ENCODE results near the gene COL25A1. TPM values are rescaled to one million over a fixed set of nuclear protein-coding genes. Genes with fewer than 3 reads are reported as not detected.

COL25A1 gene
- total RNA-seq, 1 experiment from 2014 or later, result not detected

- no peaks in the 10 kb centered on the region for H3K4me1 ChIP-seq (ENCODE audit: control insufficient read depth in 1 of 2, insufficient read depth in 2 of 2, low read length in 2 of 2)
- no peak overlapping the region for H2AFZ ChIP-seq (ENCODE audit: low read depth, low read length, poor library complexity, severe bottlenecking)
- H3K9me2 ChIP-seq (ENCODE audit: insufficient read depth), result no peaks in the 10 kb centered on the region
- no peaks in the 10 kb centered on the region for H3K36me3 ChIP-seq (ENCODE audit: control insufficient read depth in 1 of 2, insufficient read depth in 2 of 2, low read length in 2 of 2)
- no peak overlapping the region for H3K27ac ChIP-seq (ENCODE audit: low read depth, low read length)
- no peak for ATAC-seq
- no peak overlapping the region for H3K4me3 ChIP-seq (replicated peaks in 1 of 2; ENCODE audit: low read depth in 1 of 2, low read length in 2 of 2)
- no peaks in the 10 kb centered on the region for H4K20me1 ChIP-seq (ENCODE audit: insufficient read depth)
- TF ChIP-seq EGR1 (IDR thresholded peaks at IDR 0.05; ENCODE audit: low read depth), result no peak
- TF ChIP-seq YY1 (IDR thresholded peaks at IDR 0.05; ENCODE audit: extremely low read depth, insufficient replicate concordance, low read depth, low read length), result no peak
- TF ChIP-seq RAD21 (IDR thresholded peaks at IDR 0.05; ENCODE audit: low read depth), result no peak
- no peak for TF ChIP-seq SIN3A (IDR thresholded peaks at IDR 0.05; ENCODE audit: low read depth)
- no peak for TF ChIP-seq ATF3 (IDR thresholded peaks at IDR 0.05)
- TF ChIP-seq ZFX (IDR thresholded peaks at IDR 0.05), result no peak
- TF ChIP-seq CBX3 (IDR thresholded peaks at IDR 0.05; ENCODE audit: low read depth), result no peak
- no peak for TF ChIP-seq ZBTB33 (IDR thresholded peaks at IDR 0.05; ENCODE audit: extremely low read depth, insufficient replicate concordance, low read length)
- no peak for TF ChIP-seq CEBPB (IDR thresholded peaks at IDR 0.05; ENCODE audit: low read depth)
- TF ChIP-seq FOSL1 (IDR thresholded peaks at IDR 0.05; ENCODE audit: low read depth), result no peak
- no peak for TF ChIP-seq ZNF274 (IDR thresholded peaks at IDR 0.05; ENCODE audit: low read depth, low read length)
- TF ChIP-seq TCF7L2 (IDR thresholded peaks at IDR 0.05; ENCODE audit: borderline replicate concordance, extremely low read depth, insufficient read depth, insufficient read length), result no peak
- no peak for TF ChIP-seq REST (IDR thresholded peaks at IDR 0.05; ENCODE audit: low read depth)
- no peak for TF ChIP-seq SP1 (IDR thresholded peaks at IDR 0.05; ENCODE audit: low read depth)
- no peak for TF ChIP-seq JUND (IDR thresholded peaks at IDR 0.05)
- no peak for TF ChIP-seq POLR2AphosphoS5 (IDR thresholded peaks at IDR 0.05; ENCODE audit: low read depth, low read length)
- TF ChIP-seq EZH2phosphoT487 (IDR thresholded peaks at IDR 0.05; ENCODE audit: borderline replicate concordance), result no peak
- TF ChIP-seq MAX (IDR thresholded peaks at IDR 0.05), result no peak
- TF ChIP-seq SRF (IDR thresholded peaks at IDR 0.05; ENCODE audit: low read depth), result no peak
- TF ChIP-seq EZH2 (IDR thresholded peaks at IDR 0.05), result no peak
- ChIA-PET RAD21 (ENCODE audit: low non-redundant PET in 1 of 2, low total read pairs in 2 of 2, uncharacterized antibody in 2 of 2, unreplicated experiment in 2 of 2) (no interaction called here), CTCF (no interaction called here), POLR2A (no interaction called here)
- no peaks in the 10 kb centered on the region for H3K79me2 ChIP-seq (ENCODE audit: insufficient read depth, low read length)
- intact Hi-C loops (cut with micrococcal nuclease), result no loop called here
- H3K9me3 ChIP-seq (ENCODE audit: control insufficient read depth in 1 of 2, insufficient read depth in 1 of 2, low read depth in 1 of 2, low read length in 2 of 2), result no peaks in the 10 kb centered on the region
- no peak for DNase-seq (ENCODE audit: low read depth, low spot score)
- H3K9ac ChIP-seq (ENCODE audit: low read length), result no peak overlapping the region
- no peak overlapping the region for H3K4me2 ChIP-seq (ENCODE audit: low read length)
- BruUV-seq (replicated peaks), result no TSS peak
- peaks cover 22% of the 10 kb centered on the region for H3K27me3 ChIP-seq (ENCODE audit: insufficient read depth, low read length)
Observed at GRCh38 chr4:109009909-109010308, 292.5 kb downstream of the COL25A1 start.
